HL-60/S4 treated with retinoic acid at 250 ng/mL for 4 days and 3 days (cell line): ENCODE measurements around the gene CDK18.

Experiments
- in situ Hi-C: fragments of 300-500 bp; cut with MboI; formaldehyde crosslinking; loops from 2 replicates; pipeline ENCODE4 v1.7.0; 2022; ENCODE audit warnings: low sequenced_read_pairs

The CDK18 gene

GRCh38 chr1:205581321-205581980 is 77.0 kb downstream of the CDK18 start:
- in situ Hi-C loops: no loop called here

- in situ Hi-C loops: no loop called here
Observed at GRCh38 chr1:205582046-205582445, 77.6 kb downstream of the CDK18 start.
